ENCODE data around the gene HOXA5.

DNA sequence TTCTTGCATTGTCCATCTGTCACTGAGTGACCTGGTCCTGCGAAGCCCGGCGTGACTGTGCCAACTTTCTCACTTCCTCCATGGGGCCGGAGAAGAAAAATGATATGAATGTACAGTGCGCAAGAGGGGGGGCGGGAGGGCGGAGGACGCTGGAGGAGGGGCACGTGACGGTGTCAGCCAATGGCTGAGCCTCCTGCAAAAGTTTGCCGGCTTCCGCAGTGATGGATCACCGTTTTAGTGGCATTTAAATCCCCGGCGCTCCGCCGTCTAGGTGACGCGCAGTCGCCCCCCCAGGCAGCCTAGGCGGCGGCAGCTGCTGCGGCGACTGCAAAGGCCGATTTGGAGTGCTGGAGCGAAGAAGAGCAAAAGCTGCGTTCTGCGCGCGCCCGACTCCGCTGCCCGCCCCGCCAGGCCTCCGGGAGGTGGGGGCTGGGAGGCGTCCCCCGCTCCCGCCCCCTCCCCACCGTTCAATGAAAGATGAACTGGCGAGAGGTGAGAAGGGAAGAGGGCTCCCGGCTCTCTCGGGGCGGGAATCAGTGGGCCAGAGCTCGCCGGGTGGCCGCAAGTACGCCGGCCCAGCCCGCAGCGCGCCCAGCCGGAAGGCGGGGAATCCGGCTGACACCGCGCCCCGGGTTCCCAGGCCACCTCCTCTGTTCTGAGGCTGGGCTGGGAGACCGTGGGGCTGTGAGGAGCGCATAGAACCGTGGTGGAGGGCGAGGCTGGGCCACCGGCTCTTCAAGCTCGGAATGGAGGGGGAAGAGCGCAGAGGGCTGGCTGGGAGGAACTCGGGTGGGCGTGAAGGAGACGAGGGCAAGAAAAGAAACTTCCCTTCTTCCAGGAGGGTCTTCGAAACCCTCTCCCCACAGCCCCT is 47.3 kb downstream of the HOXA5 start, which contains the start of gene HOXA1:
- TF ChIP-seq, protein P1, sequence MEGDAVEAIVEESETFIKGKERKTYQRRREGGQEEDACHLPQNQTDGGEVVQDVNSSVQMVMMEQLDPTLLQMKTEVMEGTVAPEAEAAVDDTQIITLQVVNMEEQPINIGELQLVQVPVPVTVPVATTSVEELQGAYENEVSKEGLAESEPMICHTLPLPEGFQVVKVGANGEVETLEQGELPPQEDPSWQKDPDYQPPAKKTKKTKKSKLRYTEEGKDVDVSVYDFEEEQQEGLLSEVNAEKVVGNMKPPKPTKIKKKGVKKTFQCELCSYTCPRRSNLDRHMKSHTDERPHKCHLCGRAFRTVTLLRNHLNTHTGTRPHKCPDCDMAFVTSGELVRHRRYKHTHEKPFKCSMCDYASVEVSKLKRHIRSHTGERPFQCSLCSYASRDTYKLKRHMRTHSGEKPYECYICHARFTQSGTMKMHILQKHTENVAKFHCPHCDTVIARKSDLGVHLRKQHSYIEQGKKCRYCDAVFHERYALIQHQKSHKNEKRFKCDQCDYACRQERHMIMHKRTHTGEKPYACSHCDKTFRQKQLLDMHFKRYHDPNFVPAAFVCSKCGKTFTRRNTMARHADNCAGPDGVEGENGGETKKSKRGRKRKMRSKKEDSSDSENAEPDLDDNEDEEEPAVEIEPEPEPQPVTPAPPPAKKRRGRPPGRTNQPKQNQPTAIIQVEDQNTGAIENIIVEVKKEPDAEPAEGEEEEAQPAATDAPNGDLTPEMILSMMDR (IDR thresholded peaks at IDR 0.05): no peak
- peak; percentile 10 to 40 (median 38) for TF ChIP-seq POLR2A (IDR thresholded peaks at IDR 0.05)
